H9 (cell line): ENCODE data around the gene ITGBL1. TPM values are rescaled to one million over a fixed set of nuclear protein-coding genes. Genes with fewer than 3 reads are reported as not detected.

Experiments used
- DNase-seq: peaks from one replicate; pipeline ENCODE4 v3.0.0-alpha.2; 2017
- H2AFZ ChIP-seq: one replicate; pipeline ENCODE4 v1.6.1; 2013; ENCODE audit warnings: mild to moderate bottlenecking, low read length, control low read depth, moderate library complexity
- H2AK5ac ChIP-seq: 2 replicates; pipeline ENCODE4 v1.6.1; 2013; ENCODE audit warnings: low read length, control low read depth, mixed read lengths; ENCODE audit not compliant: insufficient read length
- H2BK120ac ChIP-seq: one replicate; pipeline ENCODE4 v1.6.1; 2013; ENCODE audit warnings: low read depth, mild to moderate bottlenecking, low read length, control low read depth, inconsistent platforms; ENCODE audit not compliant: poor library complexity, severe bottlenecking
- H2BK12ac ChIP-seq: 2 replicates; pipeline ENCODE4 v1.6.1; 2013; ENCODE audit warnings: low read length, control low read depth, mixed read lengths, low read depth; ENCODE audit not compliant: insufficient read length
- H2BK15ac ChIP-seq: 2 replicates; pipeline ENCODE4 v1.6.1; 2013; ENCODE audit warnings: low read depth, low read length, control low read depth
- H2BK20ac ChIP-seq: one replicate; pipeline ENCODE4 v1.6.1; 2013; ENCODE audit warnings: low read depth, mild to moderate bottlenecking, low read length, control low read depth, inconsistent platforms; ENCODE audit not compliant: poor library complexity, severe bottlenecking
- H2BK5ac ChIP-seq: 2 replicates; pipeline ENCODE4 v1.6.1; 2013; ENCODE audit warnings: low read length, control low read depth, mixed read lengths; ENCODE audit not compliant: insufficient read length
- H3K14ac ChIP-seq: 2 replicates; pipeline ENCODE4 v1.6.1; 2013; ENCODE audit warnings: low read length, control low read depth; ENCODE audit not compliant: insufficient read depth
- H3K18ac ChIP-seq: 2 replicates; pipeline ENCODE4 v1.6.1; 2013; ENCODE audit warnings: low read depth, mild to moderate bottlenecking, mixed read lengths, low read length, control low read depth; ENCODE audit not compliant: insufficient read length
- H3K23ac ChIP-seq: 2 replicates; pipeline ENCODE4 v1.6.1; 2013; ENCODE audit warnings: low read length, control low read depth, mixed read lengths, low read depth; ENCODE audit not compliant: insufficient read length
- H3K23me2 ChIP-seq: 2 replicates; pipeline ENCODE4 v1.6.1; 2013; ENCODE audit warnings: low read depth, mild to moderate bottlenecking, mixed read lengths, low read length, control low read depth; ENCODE audit not compliant: insufficient read length, poor library complexity, severe bottlenecking
- H3K27ac ChIP-seq: 2 replicates; pipeline ENCODE4 v1.5.1; 2013; ENCODE audit warnings: low read length, control low read depth, mixed read lengths, low read depth; ENCODE audit not compliant: insufficient read length
- H3K27me3 ChIP-seq: 2 replicates; pipeline ENCODE4 v1.6.1; 2013; ENCODE audit warnings: low read length, control low read depth, inconsistent platforms; ENCODE audit not compliant: insufficient read depth
- H3K4ac ChIP-seq: 2 replicates; pipeline ENCODE4 v1.6.1; 2013; ENCODE audit warnings: low read depth, mild to moderate bottlenecking, control low read depth, inconsistent platforms, low read length, moderate library complexity
- H3K4me1 ChIP-seq: 2 replicates; pipeline ENCODE4 v1.6.1; 2013; ENCODE audit warnings: low read length, control low read depth, inconsistent platforms; ENCODE audit not compliant: insufficient read depth
- H3K4me2 ChIP-seq: 2 replicates; pipeline ENCODE4 v1.6.1; 2013; ENCODE audit warnings: low read length, control low read depth, mixed read lengths; ENCODE audit not compliant: insufficient read length, insufficient read depth
- H3K56ac ChIP-seq: 2 replicates; pipeline ENCODE4 v1.6.1; 2013; ENCODE audit warnings: low read depth, mild to moderate bottlenecking, mixed read lengths, low read length, control low read depth; ENCODE audit not compliant: insufficient read length
- H3K79me1 ChIP-seq: 2 replicates; pipeline ENCODE4 v1.6.1; 2013; ENCODE audit warnings: low read depth, mild to moderate bottlenecking, moderate library complexity, low read length, control low read depth, inconsistent platforms; ENCODE audit not compliant: insufficient read depth, poor library complexity, severe bottlenecking
- H3K79me2 ChIP-seq: 2 replicates; pipeline ENCODE4 v1.6.1; 2013; ENCODE audit warnings: low read length, control low read depth, inconsistent platforms; ENCODE audit not compliant: insufficient read depth
- H3K9ac ChIP-seq: 2 replicates; pipeline ENCODE4 v1.6.1; 2013; ENCODE audit warnings: low read length, control low read depth, mixed read lengths; ENCODE audit not compliant: insufficient read length; ENCODE audit errors: extremely low read depth
- H3K9me3 ChIP-seq: one replicate; pipeline ENCODE4 v1.6.1; 2013; ENCODE audit warnings: low read depth, low read length, inconsistent platforms; ENCODE audit not compliant: control insufficient read depth
- H3T11ph ChIP-seq: one replicate; pipeline ENCODE4 v1.6.1; 2013; ENCODE audit warnings: mild to moderate bottlenecking, low read length, control low read depth, inconsistent platforms
- H4K20me1 ChIP-seq: one replicate; pipeline ENCODE4 v1.6.1; 2013; ENCODE audit not compliant: control insufficient read depth, insufficient read length, insufficient read depth
- H4K5ac ChIP-seq: 2 replicates; pipeline ENCODE4 v1.6.1; 2013; ENCODE audit warnings: low read depth, mild to moderate bottlenecking, mixed read lengths, low read length, control low read depth; ENCODE audit not compliant: insufficient read length
- H4K8ac ChIP-seq: replicated peaks from 2 replicates; pipeline ENCODE4 v1.6.1; 2013; ENCODE audit warnings: low read length, control low read depth, mixed read lengths, low read depth; ENCODE audit not compliant: insufficient read length
- H4K91ac ChIP-seq: 2 replicates; pipeline ENCODE4 v1.6.1; 2013; ENCODE audit warnings: low read depth, mild to moderate bottlenecking, moderate library complexity, mixed read lengths, low read length, control low read depth; ENCODE audit not compliant: insufficient read length
- H3K27ac Mint-ChIP-seq, 3 experiments: 2 replicates in 2 of 3; 3 replicates in 1 of 3; pipeline ENCODE4 v1.8.0; 2020 to 2021; ENCODE audit warnings: mixed read lengths in 3 of 3, mild to moderate bottlenecking in 1 of 3, moderate library complexity in 1 of 3
- H3K27me3 Mint-ChIP-seq: 2 replicates; pipeline ENCODE4 v1.8.0; 2021; ENCODE audit warnings: low read depth, mild to moderate bottlenecking, moderate library complexity, mixed read lengths
- H3K36me3 Mint-ChIP-seq, 3 experiments: 2 replicates in 2 of 3; 3 replicates in 1 of 3; pipeline ENCODE4 v1.8.0; 2020 to 2021; ENCODE audit warnings: low read depth in 3 of 3, mixed read lengths in 3 of 3; ENCODE audit not compliant: insufficient read depth in 1 of 3
- H3K4me1 Mint-ChIP-seq, 2 experiments: 2 replicates each; pipeline ENCODE4 v1.8.0; 2020; ENCODE audit warnings: mixed read lengths in 2 of 2
- H3K4me3 Mint-ChIP-seq, 2 experiments: 2 replicates in 1 of 2; 3 replicates in 1 of 2; pipeline ENCODE4 v1.8.0; 2020 to 2021; ENCODE audit warnings: mild to moderate bottlenecking in 2 of 2, mixed read lengths in 2 of 2, moderate library complexity in 1 of 2
- H3K9me3 Mint-ChIP-seq, 2 experiments: 2 replicates in 1 of 2; 3 replicates in 1 of 2; pipeline ENCODE4 v1.8.0; 2020; ENCODE audit warnings: mild to moderate bottlenecking in 2 of 2, mixed read lengths in 2 of 2, moderate library complexity in 1 of 2
- WGBS: extraction: QIAGEN DNeasy Blood & Tissue Kit; methylation state at CpG from one replicate; pipeline ENCODE4 v1.1.7; 2013; ENCODE audit warnings: missing lambda C conversion rate, low lambda C conversion rate, mixed read lengths; ENCODE audit not compliant: insufficient read length; ENCODE audit errors: extremely low coverage; 5-methylcytosine and 5-hydroxymethylcytosine counted together
- total RNA-seq: library from RNA; stranded (reverse); gene quantifications from 2 replicates; pipeline ENCODE4 v1.2.1, GENCODE V29; 2021
- TF ChIP-seq, protein P1 (sequence below): fragments of 200-600 bp; sonication (generic); conservative IDR thresholded peaks from 3 replicates; pipeline ENCODE4 v1.8.0; 2021; ENCODE audit warnings: antibody characterized with exemption, mild to moderate bottlenecking

The ITGBL1 gene
- total RNA-seq, 1 experiment from 2014 or later = not detected

DNA sequence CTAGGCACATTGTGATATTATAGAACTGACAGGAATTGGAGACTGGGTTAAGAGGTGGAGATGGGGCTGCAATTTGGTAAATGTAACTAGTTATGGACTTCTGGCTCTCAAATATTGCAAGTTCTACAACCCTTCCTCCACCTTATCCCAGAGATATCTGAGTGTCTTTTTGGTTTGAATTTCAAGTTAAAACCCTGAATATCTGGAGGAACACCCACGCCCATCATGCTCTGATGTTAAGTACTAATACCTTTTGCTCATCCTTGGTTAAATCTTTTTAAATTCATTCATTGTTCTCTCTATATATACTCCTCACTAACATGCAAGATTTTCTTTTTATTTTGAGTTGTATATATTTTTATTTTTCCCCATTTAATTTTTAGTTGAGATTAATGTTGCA, 28.9 kb downstream of the ITGBL1 start:
- no peak overlapping the region for H2BK15ac ChIP-seq
- H3K9me3 ChIP-seq = no peaks in the 10 kb centered on the region
- no peak overlapping the region for H2BK120ac ChIP-seq
- H3K27me3 Mint-ChIP-seq = no peaks in the 10 kb centered on the region
- H3K14ac ChIP-seq = no peak overlapping the region
- no peak overlapping the region for H2BK5ac ChIP-seq
- H3K23ac ChIP-seq = no peak overlapping the region
- no peak for DNase-seq
- no peak overlapping the region for H4K5ac ChIP-seq
- no peak overlapping the region for H3K9ac ChIP-seq
- no peaks in the 10 kb centered on the region for H3K4me1 ChIP-seq
- H3K9me3 Mint-ChIP-seq = no peaks in the 10 kb centered on the region
- no peak overlapping the region for H3T11ph ChIP-seq
- no peak overlapping the region for H3K4ac ChIP-seq
- no peak overlapping the region for H4K8ac ChIP-seq
- H2AK5ac ChIP-seq = no peak overlapping the region
- no peaks in the 10 kb centered on the region for H3K23me2 ChIP-seq
- H3K27ac ChIP-seq = no peak overlapping the region
- H2AFZ ChIP-seq = no peak overlapping the region
- WGBS = no CpG with 5 or more reads among the region's 1 CpG
- no peaks in the 10 kb centered on the region for H3K27me3 ChIP-seq
- TF ChIP-seq, protein P1, sequence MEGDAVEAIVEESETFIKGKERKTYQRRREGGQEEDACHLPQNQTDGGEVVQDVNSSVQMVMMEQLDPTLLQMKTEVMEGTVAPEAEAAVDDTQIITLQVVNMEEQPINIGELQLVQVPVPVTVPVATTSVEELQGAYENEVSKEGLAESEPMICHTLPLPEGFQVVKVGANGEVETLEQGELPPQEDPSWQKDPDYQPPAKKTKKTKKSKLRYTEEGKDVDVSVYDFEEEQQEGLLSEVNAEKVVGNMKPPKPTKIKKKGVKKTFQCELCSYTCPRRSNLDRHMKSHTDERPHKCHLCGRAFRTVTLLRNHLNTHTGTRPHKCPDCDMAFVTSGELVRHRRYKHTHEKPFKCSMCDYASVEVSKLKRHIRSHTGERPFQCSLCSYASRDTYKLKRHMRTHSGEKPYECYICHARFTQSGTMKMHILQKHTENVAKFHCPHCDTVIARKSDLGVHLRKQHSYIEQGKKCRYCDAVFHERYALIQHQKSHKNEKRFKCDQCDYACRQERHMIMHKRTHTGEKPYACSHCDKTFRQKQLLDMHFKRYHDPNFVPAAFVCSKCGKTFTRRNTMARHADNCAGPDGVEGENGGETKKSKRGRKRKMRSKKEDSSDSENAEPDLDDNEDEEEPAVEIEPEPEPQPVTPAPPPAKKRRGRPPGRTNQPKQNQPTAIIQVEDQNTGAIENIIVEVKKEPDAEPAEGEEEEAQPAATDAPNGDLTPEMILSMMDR = no peak
- H3K4me1 Mint-ChIP-seq = no peaks in the 10 kb centered on the region
- H4K91ac ChIP-seq = no peak overlapping the region
- no peaks in the 10 kb centered on the region for H4K20me1 ChIP-seq
- no peak overlapping the region for H3K4me3 Mint-ChIP-seq
- 0 out of 7 replicates have a peak, but pooled peaks cover 0 to 2% (median 0%) of the 10 kb centered on the region in 3 experiments for H3K36me3 Mint-ChIP-seq
- no peaks in the 10 kb centered on the region for H3K79me2 ChIP-seq
- no peak overlapping the region for H2BK20ac ChIP-seq
- no peak overlapping the region for H3K4me2 ChIP-seq
- H3K27ac Mint-ChIP-seq = no peak overlapping the region
- H3K56ac ChIP-seq = no peak overlapping the region
- H3K79me1 ChIP-seq = no peaks in the 10 kb centered on the region
- no peak overlapping the region for H3K18ac ChIP-seq
- no peak overlapping the region for H2BK12ac ChIP-seq
